ENCODE measurements around the gene VPS39.

VPS39 gene

GRCh38 chr15:42154212-42154941, 53.7 kb downstream of the VPS39 start:
- no peak for DNase-seq (ENCODE audit: low read depth)
- in situ Hi-C loops (cut with HindIII; ENCODE audit: low sequenced_read_pairs) = loop anchor here (25.0 kb wide), 1 partner anchor 283 kb away; no protein-coding TSS in a partner anchor
- no peak for TF ChIP-seq CTCF (IDR thresholded peaks at IDR 0.05; ENCODE audit: low read depth, low read length, missing control alignments)
- H3K4me3 ChIP-seq (ENCODE audit: low read depth, low read length) = no peak overlapping the region

- in situ Hi-C loops (cut with HindIII; ENCODE audit: low sequenced_read_pairs) = loop anchor here (25.0 kb wide), 1 partner anchor 283 kb away; no protein-coding TSS in a partner anchor
- no peak for TF ChIP-seq CTCF (IDR thresholded peaks at IDR 0.05; ENCODE audit: low read depth, low read length, missing control alignments)
These were observed 54.3 kb downstream of the VPS39 start for GRCh38 chr15:42153874-42154211.

GRCh38 chr15:42152921-42153698, 55.0 kb downstream of the VPS39 start:
- no peak for TF ChIP-seq CTCF (IDR thresholded peaks at IDR 0.05; ENCODE audit: low read depth, low read length, missing control alignments)
- no peak overlapping the region for H3K4me3 ChIP-seq (ENCODE audit: low read depth, low read length)
- in situ Hi-C loops (cut with HindIII; ENCODE audit: low sequenced_read_pairs) = loop anchor here (25.0 kb wide), 1 partner anchor 284 kb away; no protein-coding TSS in a partner anchor
- DNase-seq (ENCODE audit: low read depth) = no peak

More at GRCh38 chr15:42153874-42154211, 54.3 kb downstream of the VPS39 start:
- DNase-seq (ENCODE audit: low read depth) = no peak
- no peak overlapping the region for H3K4me3 ChIP-seq (ENCODE audit: low read depth, low read length)

GRCh38 chr15:42152196-42152920, 55.7 kb downstream of the VPS39 start:
- TF ChIP-seq CTCF (IDR thresholded peaks at IDR 0.05; ENCODE audit: low read depth, low read length, missing control alignments) = no peak
- in situ Hi-C loops (cut with HindIII; ENCODE audit: low sequenced_read_pairs) = loop anchor here (25.0 kb wide), 1 partner anchor 285 kb away; no protein-coding TSS in a partner anchor
- DNase-seq (ENCODE audit: low read depth) = no peak
- H3K4me3 ChIP-seq (ENCODE audit: low read depth, low read length) = no peak overlapping the region

GRCh38 chr15:42151736-42152135, 56.4 kb downstream of the VPS39 start:
- H3K4me3 ChIP-seq (ENCODE audit: low read depth, low read length) = no peak overlapping the region
- no peak for DNase-seq (ENCODE audit: low read depth)
- in situ Hi-C loops (cut with HindIII; ENCODE audit: low sequenced_read_pairs) = loop anchor here (25.0 kb wide), 1 partner anchor 286 kb away; no protein-coding TSS in a partner anchor
- no peak for TF ChIP-seq CTCF (IDR thresholded peaks at IDR 0.05; ENCODE audit: low read depth, low read length, missing control alignments)

GRCh38 chr15:42151141-42151561, 57.0 kb downstream of the VPS39 start:
- H3K4me3 ChIP-seq (ENCODE audit: low read depth, low read length) = no peak overlapping the region
- in situ Hi-C loops (cut with HindIII; ENCODE audit: low sequenced_read_pairs) = loop anchor here (25.0 kb wide), 1 partner anchor 286 kb away; no protein-coding TSS in a partner anchor
- no peak for TF ChIP-seq CTCF (IDR thresholded peaks at IDR 0.05; ENCODE audit: low read depth, low read length, missing control alignments)
- no peak for DNase-seq (ENCODE audit: low read depth)
